CD4-positive, alpha-beta T cell treated with Interleukin-1 beta for 1 hour (primary cell): ENCODE measurements around the gene PTGDR2.

Experiments used
- DNase-seq, 2 donors: peaks; one replicate each; pipeline ENCODE4 v3.0.0-alpha.2; 2020 to 2022

Gene PTGDR2

GRCh38 chr11:60874421-60875365 is 18.9 kb upstream of the PTGDR2 start:
- DNase-seq = no peak

GRCh38 chr11:60873533-60873932 is 17.8 kb upstream of the PTGDR2 start:
- DNase-seq = no peak

- no peak for DNase-seq
Measured at GRCh38 chr11:60872961-60873524, 17.3 kb upstream of the PTGDR2 start.

- DNase-seq = no peak
Measured at GRCh38 chr11:60872124-60872960, 16.6 kb upstream of the PTGDR2 start.

GRCh38 chr11:60871378-60872061 is 15.8 kb upstream of the PTGDR2 start:
- peak in 1 of 2 donors; percentile 13 for DNase-seq

GRCh38 chr11:60870733-60871377 is 15.1 kb upstream of the PTGDR2 start:
- no peak for DNase-seq

GRCh38 chr11:60870276-60870675 is 14.5 kb upstream of the PTGDR2 start:
- no peak for DNase-seq

GRCh38 chr11:60869451-60869825 is 13.7 kb upstream of the PTGDR2 start:
- DNase-seq = no peak

GRCh38 chr11:60868682-60869450 is 13.1 kb upstream of the PTGDR2 start:
- no peak for DNase-seq

- DNase-seq = no peak
Measured at GRCh38 chr11:60867871-60868681, 12.3 kb upstream of the PTGDR2 start.

GRCh38 chr11:60866911-60867870 is 11.4 kb upstream of the PTGDR2 start, which contains the start of gene ZP1:
Gene ZP1, plus strand, starts transcription at chr11:60867542. Its CDS starts 20 bp downstream, at chr11:60867562.
- DNase-seq = no peak

- no peak for DNase-seq
Measured at GRCh38 chr11:60864856-60865513, 9.2 kb upstream of the PTGDR2 start.

- no peak for DNase-seq
Measured at GRCh38 chr11:60863550-60864521, 8.1 kb upstream of the PTGDR2 start.

- no peak for DNase-seq
Measured at GRCh38 chr11:60862171-60862570, 6.4 kb upstream of the PTGDR2 start.

- no peak for DNase-seq
Measured at GRCh38 chr11:60860943-60861342, 5.2 kb upstream of the PTGDR2 start.

- no peak for DNase-seq
Measured at GRCh38 chr11:60859616-60860250, 4.0 kb upstream of the PTGDR2 start.
